Thyroid gland (tissue), 4 donors: ENCODE data around the gene SMIM10L1. TPM values are rescaled to one million over a fixed set of nuclear protein-coding genes. Genes with fewer than 3 reads are reported as not detected.

Experiments used
- DNase-seq, 2 donors: peaks; one replicate each; pipeline ENCODE4 v3.0.0-alpha.2; 2019
- H3K27ac ChIP-seq, 3 donors: fragments of 200-600 bp; sonication (generic); 1 replicate in 2 of 3; 2 replicates in 1 of 3; pipeline ENCODE4 v1.5.1; 2016 to 2019; ENCODE audit warnings: mild to moderate bottlenecking in 1 of 3, moderate library complexity in 1 of 3
- H3K27me3 ChIP-seq: fragments of 200-600 bp; sonication (generic); one replicate; pipeline ENCODE4 v1.5.1; 2019
- H3K36me3 ChIP-seq, 2 donors: fragments of 200-600 bp; sonication (generic); one replicate each; pipeline ENCODE4 v1.5.1; 2016 to 2019
- H3K4me1 ChIP-seq, 2 donors: fragments of 200-600 bp; sonication (generic); one replicate each; pipeline ENCODE4 v1.5.1; 2017 to 2019
- H3K4me3 ChIP-seq, 3 donors: fragments of 200-600 bp; sonication (generic); replicated peaks in 1 of 3; 1 replicate in 2 of 3; 2 replicates in 1 of 3; pipeline ENCODE4 v1.5.1; 2016; ENCODE audit warnings: mild to moderate bottlenecking in 1 of 3
- H3K9me3 ChIP-seq: fragments of 200-600 bp; sonication (generic); one replicate; pipeline ENCODE4 v1.5.1; 2017
- POLR2A ChIP-seq, 2 donors: fragments of 450-650 bp; IDR thresholded peaks; one replicate each; pipeline ENCODE4 v1.6.1; 2017; ENCODE audit warnings: antibody characterized with exemption in 2 of 2, mild to moderate bottlenecking in 2 of 2, moderate library complexity in 1 of 2
- WGBS, 2 donors: methylation state at CpG; one replicate each; pipeline ENCODE4 v1.1.5; 2017; 5-methylcytosine and 5-hydroxymethylcytosine counted together
- intact Hi-C: fragments of 100-400 bp; cut with DNase I; formaldehyde crosslinking; loops from one replicate; pipeline ENCODE4 v1.15.1; 2023
- total RNA-seq, 4 donors: library from RNA; depleted of rRNA; stranded (reverse); fragments of >200 nt; gene quantifications; one replicate each; pipeline ENCODE4 v1.2.3, GENCODE V29; 2016
- TF ChIP-seq, protein P1 (sequence below), 6 experiments: fragments of 200-600 bp in 3 of 6; fragments of 450-650 bp in 3 of 6; sonication (generic) in 3 of 6; IDR thresholded peaks; one replicate each; pipeline ENCODE4 v1.5.1; 2016 to 2019; ENCODE audit warnings: antibody characterized with exemption in 6 of 6, mild to moderate bottlenecking in 2 of 6, inconsistent platforms in 1 of 6, moderate library complexity in 1 of 6

SMIM10L1 gene
- total RNA-seq, 4 donors from 2014 or later: 8.0 to 14.0 (median 9.6) TPM

GRCh38 chr12:11150832-11151231 is 20.2 kb upstream of the SMIM10L1 start:
- WGBS, 2 donors: 14 to 37% methylated on average over 1 of the region's 1 CpG
- Histone ChIP-seq H3K27ac (no peak overlapping the region), H3K27me3 (no peaks in the 10 kb centered on the region), H3K4me1 (no peaks in the 10 kb centered on the region), H3K36me3 (no peaks in the 10 kb centered on the region), H3K4me3 (no peak overlapping the region), H3K9me3 (no peaks in the 10 kb centered on the region)
- DNase-seq: no peak
- TF ChIP-seq, protein P1, sequence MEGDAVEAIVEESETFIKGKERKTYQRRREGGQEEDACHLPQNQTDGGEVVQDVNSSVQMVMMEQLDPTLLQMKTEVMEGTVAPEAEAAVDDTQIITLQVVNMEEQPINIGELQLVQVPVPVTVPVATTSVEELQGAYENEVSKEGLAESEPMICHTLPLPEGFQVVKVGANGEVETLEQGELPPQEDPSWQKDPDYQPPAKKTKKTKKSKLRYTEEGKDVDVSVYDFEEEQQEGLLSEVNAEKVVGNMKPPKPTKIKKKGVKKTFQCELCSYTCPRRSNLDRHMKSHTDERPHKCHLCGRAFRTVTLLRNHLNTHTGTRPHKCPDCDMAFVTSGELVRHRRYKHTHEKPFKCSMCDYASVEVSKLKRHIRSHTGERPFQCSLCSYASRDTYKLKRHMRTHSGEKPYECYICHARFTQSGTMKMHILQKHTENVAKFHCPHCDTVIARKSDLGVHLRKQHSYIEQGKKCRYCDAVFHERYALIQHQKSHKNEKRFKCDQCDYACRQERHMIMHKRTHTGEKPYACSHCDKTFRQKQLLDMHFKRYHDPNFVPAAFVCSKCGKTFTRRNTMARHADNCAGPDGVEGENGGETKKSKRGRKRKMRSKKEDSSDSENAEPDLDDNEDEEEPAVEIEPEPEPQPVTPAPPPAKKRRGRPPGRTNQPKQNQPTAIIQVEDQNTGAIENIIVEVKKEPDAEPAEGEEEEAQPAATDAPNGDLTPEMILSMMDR (IDR thresholded peaks at IDR 0.05): no peak
- no peak for TF ChIP-seq POLR2A (IDR thresholded peaks at IDR 0.05)
- intact Hi-C loops: no loop called here

DNA sequence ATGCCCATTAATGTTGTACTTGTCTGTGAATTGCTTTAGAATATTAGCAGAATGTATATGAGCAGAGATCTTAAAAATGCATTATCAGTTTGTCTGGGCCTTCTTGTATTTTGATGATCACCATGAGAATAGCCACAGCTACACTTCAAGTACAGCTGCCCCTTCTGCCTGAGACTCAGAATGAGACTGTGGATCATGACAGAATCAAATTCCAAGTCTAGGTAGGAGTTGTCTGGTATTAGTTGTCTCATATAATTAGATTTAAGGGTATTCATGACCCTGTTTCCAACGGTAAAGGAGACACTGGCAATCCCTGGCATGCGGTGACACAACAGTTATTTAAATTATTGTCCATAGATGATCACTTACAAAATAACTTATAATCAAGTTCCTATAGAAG is 18.3 kb upstream of the SMIM10L1 start:
- Histone ChIP-seq H3K4me1 (no peaks in the 10 kb centered on the region), H3K27me3 (no peaks in the 10 kb centered on the region), H3K9me3 (no peaks in the 10 kb centered on the region), H3K36me3 (no peaks in the 10 kb centered on the region), H3K27ac (no peak overlapping the region), H3K4me3 (no peak overlapping the region)
- intact Hi-C loops: no loop called here
- DNase-seq: no peak
- TF ChIP-seq, protein P1 (IDR thresholded peaks at IDR 0.05): no peak
- no peak for TF ChIP-seq POLR2A (IDR thresholded peaks at IDR 0.05)
- WGBS, 2 donors: 96 to 99% methylated on average over 2 of the region's 2 CpGs

- no peaks in the 10 kb centered on the region for H3K27me3 ChIP-seq
- TF ChIP-seq, protein P1 (IDR thresholded peaks at IDR 0.05): no peak
- no peak for TF ChIP-seq POLR2A (IDR thresholded peaks at IDR 0.05)
- no peaks in the 10 kb centered on the region for H3K4me1 ChIP-seq
- no peak for DNase-seq
- H3K27ac ChIP-seq: no peak overlapping the region
- H3K4me3 ChIP-seq: no peak overlapping the region
- no peaks in the 10 kb centered on the region for H3K9me3 ChIP-seq
- WGBS, 2 donors: 89 to 97% methylated on average over 1 of the region's 1 CpG
- intact Hi-C loops: no loop called here
- H3K36me3 ChIP-seq: no peaks in the 10 kb centered on the region
Observed at GRCh38 chr12:11154400-11154925, 16.5 kb upstream of the SMIM10L1 start.

GRCh38 chr12:11158885-11159444 is 12.0 kb upstream of the SMIM10L1 start:
- H3K4me3 ChIP-seq: no peak overlapping the region
- no peak overlapping the region for H3K27ac ChIP-seq
- H3K27me3 ChIP-seq: no peaks in the 10 kb centered on the region
- H3K4me1 ChIP-seq: no peaks in the 10 kb centered on the region
- no peak for DNase-seq
- no peak for TF ChIP-seq POLR2A (IDR thresholded peaks at IDR 0.05)
- TF ChIP-seq, protein P1 (IDR thresholded peaks at IDR 0.05): no peak
- no peaks in the 10 kb centered on the region for H3K9me3 ChIP-seq
- WGBS, 2 donors: 62 to 80% methylated on average over 5 of the region's 5 CpGs
- intact Hi-C loops: no loop called here
- H3K36me3 ChIP-seq: no peaks in the 10 kb centered on the region

GRCh38 chr12:11162502-11162901 is 8.5 kb upstream of the SMIM10L1 start:
- no peak for DNase-seq
- H3K27me3 ChIP-seq: no peaks in the 10 kb centered on the region
- 100% methylated on average over 1 of the region's 1 CpG for WGBS, 2 donors
- no peaks in the 10 kb centered on the region for H3K9me3 ChIP-seq
- TF ChIP-seq POLR2A (IDR thresholded peaks at IDR 0.05): no peak
- TF ChIP-seq, protein P1 (IDR thresholded peaks at IDR 0.05): no peak
- H3K4me3 ChIP-seq: no peak overlapping the region
- no peak overlapping the region for H3K27ac ChIP-seq
- H3K36me3 ChIP-seq: no peaks in the 10 kb centered on the region
- H3K4me1 ChIP-seq: no peaks in the 10 kb centered on the region
- intact Hi-C loops: no loop called here
